ENCODE measurements around the gene AGBL1. TPM values are rescaled to one million over a fixed set of nuclear protein-coding genes. Genes with fewer than 3 reads are reported as not detected.
"Not testable (repeated sequence)": the region's sequence is repeated elsewhere in the genome, so short reads cannot be mapped to it uniquely, and the experiment has no call there.

Gene AGBL1
- total RNA-seq, 1 donor from 2014 or later, result not detected

DNA sequence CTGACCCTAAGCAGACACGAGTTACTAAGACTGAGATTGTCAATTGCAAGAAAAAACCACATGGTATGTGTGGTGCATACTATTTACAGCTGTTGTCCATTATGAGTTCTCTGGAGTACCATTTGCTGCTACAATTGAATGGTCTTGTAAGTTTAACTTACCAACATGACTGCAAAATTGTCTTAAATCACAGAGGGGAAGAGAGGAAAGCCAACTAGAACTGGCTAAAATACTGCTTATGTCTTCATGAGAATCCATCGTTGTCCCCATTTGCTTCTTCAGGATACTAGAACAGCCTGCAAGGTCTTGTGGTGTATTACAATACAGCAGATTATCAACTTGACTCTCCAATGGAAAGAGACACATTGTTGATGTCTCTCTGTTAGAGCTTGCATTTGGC lies 313.2 kb downstream of the AGBL1 start:
- no peak for DNase-seq (ENCODE audit: low read depth, low spot score)

GRCh38 chr15:86394866-86395265 lies 315.2 kb downstream of the AGBL1 start:
- DNase-seq (ENCODE audit: low read depth, low spot score), result no peak

GRCh38 chr15:86399041-86399954 lies 319.6 kb downstream of the AGBL1 start:
- no peak for DNase-seq (ENCODE audit: low read depth, low spot score)

DNA sequence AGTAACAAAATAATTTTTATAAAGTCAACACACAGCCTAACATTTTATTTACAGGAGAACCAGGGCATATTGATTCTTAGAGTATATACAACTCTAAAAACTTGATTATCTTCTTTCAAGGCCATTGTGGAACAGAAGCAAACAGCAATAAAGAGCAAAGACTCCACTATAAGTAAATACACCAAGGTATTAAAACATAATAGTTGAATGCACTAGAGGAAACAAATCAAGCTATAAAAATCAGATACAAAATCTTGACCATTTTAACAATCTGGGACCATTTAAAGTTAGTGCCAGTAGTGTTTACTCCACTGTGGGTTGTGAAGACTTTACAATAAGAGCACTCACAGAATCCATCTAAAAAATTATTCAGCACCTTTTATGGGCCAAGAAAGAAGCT lies 323.6 kb downstream of the AGBL1 start:
- no peak for DNase-seq (ENCODE audit: low read depth, low spot score)

DNA sequence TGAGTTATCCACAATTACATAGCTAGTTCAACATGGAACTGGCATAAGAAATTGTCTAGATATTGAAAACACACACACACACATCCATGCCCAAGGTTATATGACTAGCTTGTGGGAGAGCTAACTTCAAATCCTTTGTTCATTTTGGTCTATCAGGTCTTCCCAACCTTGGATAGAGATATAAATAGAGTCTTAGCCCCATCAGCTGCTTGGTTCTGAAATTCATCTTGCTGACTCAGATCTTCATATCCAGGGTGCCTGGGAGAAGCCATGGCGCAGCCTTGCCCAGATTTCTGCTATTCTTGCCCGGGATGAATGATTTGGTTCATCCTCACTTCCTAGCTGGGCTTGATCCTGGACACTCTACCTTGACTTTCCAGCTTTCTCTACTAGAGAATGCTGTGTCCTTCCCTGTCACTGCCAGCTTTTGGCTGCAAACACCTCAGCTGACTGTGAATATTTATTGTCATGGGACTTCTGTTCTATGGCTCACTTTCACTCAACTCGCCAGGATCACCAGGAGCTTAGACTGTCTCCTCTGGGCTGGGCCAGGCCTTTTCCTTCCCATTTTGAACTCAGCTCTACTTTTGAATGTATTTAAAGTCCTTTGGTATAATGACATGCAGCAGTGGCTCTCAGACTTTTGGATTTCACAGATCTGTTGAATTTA lies 324.4 kb downstream of the AGBL1 start:
- no peak for DNase-seq (ENCODE audit: low read depth, low spot score)

GRCh38 chr15:86408261-86408660 lies 328.6 kb downstream of the AGBL1 start:
- no peak for DNase-seq (ENCODE audit: low read depth, low spot score)

- no peak for DNase-seq (ENCODE audit: low read depth, low spot score)
Observed at GRCh38 chr15:86411916-86412315, 332.2 kb downstream of the AGBL1 start.

DNA sequence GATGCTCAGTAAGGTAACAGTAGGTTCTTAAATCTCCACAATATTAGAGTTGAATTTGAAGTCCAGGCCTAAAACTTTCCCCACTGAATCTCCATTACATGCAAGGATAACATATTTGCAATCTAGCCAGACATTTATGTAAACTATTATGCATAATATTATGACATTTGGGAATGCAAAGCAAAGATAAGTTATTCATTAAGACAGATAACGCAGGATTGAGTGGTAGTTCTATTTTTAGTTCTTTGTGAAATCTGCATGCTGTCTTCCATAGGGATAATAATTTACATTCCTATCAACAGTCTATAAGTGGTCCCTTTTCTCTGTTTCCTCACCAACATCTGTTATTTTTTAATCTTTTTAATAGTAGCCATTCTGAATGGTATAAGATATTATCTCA lies 333.5 kb downstream of the AGBL1 start:
- DNase-seq (ENCODE audit: low read depth, low spot score), result no peak

DNA sequence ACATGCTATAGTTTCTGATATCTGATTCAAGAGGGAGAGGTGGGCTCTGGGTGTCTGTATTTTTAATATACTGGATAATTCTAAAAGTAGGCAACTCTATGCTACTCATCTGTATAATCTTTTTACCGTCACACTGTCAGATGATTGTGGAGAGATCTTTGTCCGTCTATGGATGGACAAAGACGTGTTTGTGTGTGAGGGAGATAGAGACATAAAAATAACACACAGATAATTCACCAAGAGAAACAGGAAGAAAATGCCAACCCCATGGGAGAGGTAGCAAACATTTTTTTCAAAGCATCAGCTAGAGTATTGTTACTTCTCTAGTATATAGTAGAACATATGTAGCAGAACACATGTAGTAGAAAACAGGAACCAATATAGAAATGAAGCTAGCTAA lies 346.1 kb downstream of the AGBL1 start:
- no peak for DNase-seq (ENCODE audit: low read depth, low spot score)

GRCh38 chr15:86432861-86433260 lies 353.2 kb downstream of the AGBL1 start:
- DNase-seq (ENCODE audit: low read depth, low spot score), result no peak

DNA sequence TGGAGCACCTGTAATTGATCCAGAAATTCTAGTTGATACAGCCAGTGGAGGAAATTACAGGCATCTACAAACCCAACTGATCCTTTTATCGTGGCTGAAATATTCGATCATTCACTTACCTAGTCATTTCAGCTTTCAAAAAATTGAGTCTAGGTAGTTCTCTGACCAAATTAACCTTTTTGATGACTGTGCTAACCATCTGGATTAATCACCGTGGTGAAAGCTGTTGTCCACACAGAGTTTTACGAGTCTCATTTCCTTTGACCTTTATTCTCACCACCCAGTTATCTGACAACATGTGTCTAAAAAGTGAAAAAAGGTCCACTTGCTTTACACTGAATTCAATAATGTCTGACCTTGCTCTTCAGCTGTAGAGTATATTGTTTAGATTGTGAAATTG lies 354.3 kb downstream of the AGBL1 start:
- no peak for DNase-seq (ENCODE audit: low read depth, low spot score)

DNA sequence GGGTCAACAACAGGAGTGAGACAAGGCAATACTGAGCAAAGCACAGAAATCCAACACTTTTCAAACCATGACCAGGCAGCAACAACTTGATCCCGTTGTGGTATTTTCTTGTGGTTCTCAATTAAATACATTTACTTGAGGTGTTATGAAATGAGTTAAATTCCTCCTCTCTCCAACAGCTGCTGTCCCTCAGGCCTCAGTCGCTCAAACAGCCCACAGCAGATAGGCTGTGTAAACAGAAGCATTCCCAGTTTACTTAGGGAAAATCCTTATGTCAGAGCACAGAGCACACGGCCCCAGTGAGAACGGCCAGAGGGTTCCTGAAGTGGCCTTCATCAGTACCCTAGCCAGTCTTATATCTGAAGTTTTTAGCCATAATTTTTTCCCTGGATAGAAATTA lies 359.9 kb downstream of the AGBL1 start:
- no peak for DNase-seq (ENCODE audit: low read depth, low spot score)

DNA sequence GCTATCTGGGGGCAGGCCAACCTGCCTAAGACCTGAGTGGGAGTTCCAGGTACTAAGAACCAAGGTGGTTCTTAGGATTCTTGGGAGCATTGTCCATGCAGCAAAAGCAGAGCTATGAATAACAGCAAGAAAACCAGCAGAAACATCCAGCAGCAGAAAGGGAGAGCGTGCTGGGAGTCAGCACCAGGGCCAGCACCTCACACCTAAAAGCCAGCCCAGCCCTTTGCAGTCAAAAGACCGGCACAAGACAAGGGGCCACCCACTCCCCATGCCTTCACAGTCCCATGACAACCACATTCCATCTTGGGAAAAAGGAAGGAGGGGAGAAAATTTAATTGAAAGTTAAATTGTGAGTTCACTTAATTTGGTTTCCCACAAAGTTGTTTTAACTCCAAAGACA lies 364.9 kb downstream of the AGBL1 start:
- no peak for DNase-seq (ENCODE audit: low read depth, low spot score)

DNA sequence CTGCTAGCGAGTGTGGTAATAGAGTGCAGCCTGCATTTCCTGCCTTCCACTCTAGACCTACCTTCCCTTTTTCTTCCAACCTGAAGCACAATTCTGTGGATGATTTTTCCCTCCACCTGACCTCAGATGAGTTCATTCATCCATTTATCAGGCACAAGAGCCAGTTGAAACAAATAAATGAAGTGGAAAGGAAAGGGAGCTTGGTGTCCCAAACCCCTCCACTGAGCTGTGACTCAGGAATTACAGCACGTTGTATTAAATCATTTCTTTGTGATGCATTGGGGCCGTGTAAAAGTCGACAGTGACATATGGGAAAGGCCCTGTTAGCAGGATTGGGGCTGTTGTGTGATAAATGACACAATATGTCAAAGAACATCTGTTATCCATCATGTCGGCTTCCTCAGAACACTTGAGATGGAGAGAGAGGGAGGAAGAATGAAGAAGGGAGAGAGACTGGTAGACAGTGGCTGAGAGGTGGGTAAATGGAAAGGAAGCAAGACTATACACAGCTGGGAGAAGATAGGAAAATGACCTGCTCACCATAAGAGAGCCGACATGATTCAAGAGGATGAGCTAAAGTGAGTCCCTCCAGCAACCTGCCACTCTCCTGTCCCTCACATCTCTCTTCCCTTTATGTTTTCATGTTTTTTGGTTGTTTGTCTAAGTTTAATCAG lies 366.0 kb downstream of the AGBL1 start:
- DNase-seq (ENCODE audit: low read depth, low spot score), result no peak

GRCh38 chr15:86446253-86446640 lies 366.6 kb downstream of the AGBL1 start:
- DNase-seq (ENCODE audit: low read depth, low spot score), result no peak

DNA sequence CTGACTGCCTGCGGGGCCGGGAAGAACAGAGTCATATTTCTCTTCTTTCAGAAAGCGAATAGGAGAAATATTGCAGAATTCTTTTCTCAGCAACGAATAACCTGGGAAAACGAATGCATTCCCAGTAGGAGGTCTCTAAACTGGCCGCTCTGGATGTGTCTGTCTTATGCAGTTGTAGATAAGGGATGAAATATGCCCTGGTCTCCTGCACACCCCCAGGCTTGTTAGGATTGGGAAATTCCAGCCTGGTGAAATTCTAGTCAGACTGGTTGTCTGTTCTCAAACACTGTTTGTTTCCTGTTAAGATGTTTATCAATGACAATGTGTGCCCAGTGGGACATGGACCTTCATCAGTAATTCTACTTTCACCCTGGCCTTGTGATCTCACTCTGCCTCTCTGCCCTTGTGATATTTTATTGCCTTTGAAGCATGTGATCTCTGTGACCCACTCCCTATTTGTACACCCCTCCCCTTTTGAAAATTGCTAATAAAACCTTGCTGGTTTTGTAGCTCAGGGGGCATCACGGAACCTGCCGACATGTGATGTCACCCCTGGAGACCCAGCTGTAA lies 385.9 kb downstream of the AGBL1 start:
- DNase-seq (ENCODE audit: low read depth, low spot score), result not testable (repeated sequence)

- no peak for DNase-seq (ENCODE audit: low read depth, low spot score)
Observed at GRCh38 chr15:86481720-86482119, 402.0 kb downstream of the AGBL1 start.

GRCh38 chr15:86483936-86484335 lies 404.3 kb downstream of the AGBL1 start:
- DNase-seq (ENCODE audit: low read depth, low spot score), result no peak

DNA sequence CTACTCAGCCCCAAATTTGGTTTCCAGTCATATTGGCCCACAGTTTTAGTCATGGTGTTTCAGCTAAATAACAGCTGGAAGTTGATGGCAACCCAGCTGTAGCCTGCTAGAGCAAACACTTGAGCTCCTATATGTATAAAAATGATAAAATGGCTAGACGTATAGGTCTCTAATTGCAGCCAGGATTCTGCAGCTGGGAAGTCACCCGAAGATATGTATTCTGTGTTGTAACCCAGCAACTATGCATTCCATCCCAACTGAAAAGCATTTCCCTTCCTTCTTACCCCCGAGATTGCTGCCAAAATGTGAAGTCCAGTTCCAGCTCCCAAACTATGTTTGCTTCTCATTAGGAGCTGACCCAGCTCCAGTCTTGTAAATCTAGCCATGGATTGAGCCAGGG lies 408.4 kb downstream of the AGBL1 start:
- DNase-seq (ENCODE audit: low read depth, low spot score), result no peak

- no peak for DNase-seq (ENCODE audit: low read depth, low spot score)
Observed at GRCh38 chr15:86489981-86490380, 410.3 kb downstream of the AGBL1 start.

- no peak for DNase-seq (ENCODE audit: low read depth, low spot score)
Observed at GRCh38 chr15:86491118-86491517, 411.4 kb downstream of the AGBL1 start.

- no peak for DNase-seq (ENCODE audit: low read depth, low spot score)
Observed at GRCh38 chr15:86493884-86494283, 414.2 kb downstream of the AGBL1 start.
